LNCAP (cell line): Measurements from ENCODE around the gene ABHD11.

ENCODE experiments used
- CTCF ChIP-seq: fragments of 450-650 bp; IDR thresholded peaks from 2 replicates; pipeline ENCODE4 v1.5.1; 2017; ENCODE audit warnings: mild to moderate bottlenecking

ABHD11 gene

GRCh38 chr7:73712773-73713172 is 25.8 kb downstream of the ABHD11 start:
- TF ChIP-seq CTCF: no peak

- no peak for TF ChIP-seq CTCF
Measured at GRCh38 chr7:73708961-73709549, 29.5 kb downstream of the ABHD11 start.

GRCh38 chr7:73707045-73707631 is 31.5 kb downstream of the ABHD11 start:
- no peak for TF ChIP-seq CTCF

GRCh38 chr7:73706126-73707044 is 32.2 kb downstream of the ABHD11 start:
- TF ChIP-seq CTCF: no peak

- no peak for TF ChIP-seq CTCF
Measured at GRCh38 chr7:73705551-73705920, 33.1 kb downstream of the ABHD11 start.

GRCh38 chr7:73704640-73705550 is 33.7 kb downstream of the ABHD11 start:
- no peak for TF ChIP-seq CTCF
